Lower leg skin (tissue), 4 donors: ENCODE results near the gene KIAA1671. TPM values are rescaled to one million over a fixed set of nuclear protein-coding genes. Genes with fewer than 3 reads are reported as not detected.

Experiments
- DNase-seq, 2 donors: peaks; one replicate each; pipeline ENCODE4 v3.0.0-alpha.2; 2019; ENCODE audit warnings: low spot score in 2 of 2
- H3K4me3 ChIP-seq: fragments of 200-600 bp; sonication (generic); 2 replicates; pipeline ENCODE4 v1.5.1; 2017; ENCODE audit warnings: mild to moderate bottlenecking, low read depth; ENCODE audit not compliant: poor library complexity, severe bottlenecking
- CTCF ChIP-seq, 3 donors: fragments of 450-650 bp; IDR thresholded peaks; one replicate each; pipeline ENCODE4 v1.5.1; 2016; ENCODE audit warnings: antibody characterized with exemption in 3 of 3, mild to moderate bottlenecking in 3 of 3, moderate library complexity in 2 of 3
- POLR2A ChIP-seq, 2 donors: fragments of 450-650 bp; IDR thresholded peaks; one replicate each; pipeline ENCODE4 v1.6.1; 2016 to 2017; ENCODE audit warnings: antibody characterized with exemption in 2 of 2, mild to moderate bottlenecking in 1 of 2, moderate library complexity in 1 of 2
- WGBS, 2 donors: methylation state at CpG; one replicate each; pipeline ENCODE4 v1.1.5; 2018; 5-methylcytosine and 5-hydroxymethylcytosine counted together
- intact Hi-C: fragments of 100-400 bp; cut with DNase I; formaldehyde crosslinking; loops from one replicate; pipeline ENCODE4 v1.15.0; 2023; ENCODE audit warnings: low total_unique reads
- total RNA-seq, 4 donors: library from RNA; depleted of rRNA; stranded (reverse); fragments of >200 nt; gene quantifications; one replicate each; pipeline ENCODE4 v1.1.0, GENCODE V29; 2016

The KIAA1671 gene
- total RNA-seq, 4 donors from 2014 or later: 60.0 to 87.8 (median 85.1) TPM

GRCh38 chr22:25183949-25184619 lies 231.6 kb downstream of the KIAA1671 start:
- TF ChIP-seq POLR2A (IDR thresholded peaks at IDR 0.05) (no peak), CTCF (IDR thresholded peaks at IDR 0.05) (no peak)
- 87 to 89% methylated on average over 12 of the region's 12 CpGs for WGBS, 2 donors
- DNase-seq: no peak
- intact Hi-C loops: no loop called here
- H3K4me3 ChIP-seq: no peak overlapping the region

GRCh38 chr22:25186140-25186539 lies 233.6 kb downstream of the KIAA1671 start:
- no peak for DNase-seq
- no peak for TF ChIP-seq CTCF (IDR thresholded peaks at IDR 0.05)
- TF ChIP-seq POLR2A (IDR thresholded peaks at IDR 0.05): no peak
- H3K4me3 ChIP-seq: no peak overlapping the region
- WGBS, 2 donors: 90 to 93% methylated on average over 3 of the region's 3 CpGs
- intact Hi-C loops: no loop called here

- WGBS, 2 donors: 83 to 84% methylated on average over 6 of the region's 6 CpGs
- no peak for TF ChIP-seq POLR2A (IDR thresholded peaks at IDR 0.05)
- no peak for TF ChIP-seq CTCF (IDR thresholded peaks at IDR 0.05)
- intact Hi-C loops: no loop called here
- H3K4me3 ChIP-seq: no peak overlapping the region
- DNase-seq: no peak
These were observed 235.0 kb downstream of the KIAA1671 start for GRCh38 chr22:25187469-25187868.

GRCh38 chr22:25192406-25192805 lies 239.9 kb downstream of the KIAA1671 start:
- intact Hi-C loops: no loop called here

GRCh38 chr22:25193130-25193529 lies 240.6 kb downstream of the KIAA1671 start:
- intact Hi-C loops: no loop called here
- WGBS, 2 donors: 67 to 71% methylated on average over 4 of the region's 4 CpGs
- TF ChIP-seq CTCF (IDR thresholded peaks at IDR 0.05) (no peak), POLR2A (IDR thresholded peaks at IDR 0.05) (no peak)
- DNase-seq: no peak
- no peak overlapping the region for H3K4me3 ChIP-seq

More at GRCh38 chr22:25192406-25192805, 239.9 kb downstream of the KIAA1671 start:
- DNase-seq: no peak
- WGBS, 2 donors: 82% methylated on average over 12 of the region's 12 CpGs
- H3K4me3 ChIP-seq: no peak overlapping the region
- TF ChIP-seq POLR2A (IDR thresholded peaks at IDR 0.05) (no peak), CTCF (IDR thresholded peaks at IDR 0.05) (no peak)

- TF ChIP-seq POLR2A (IDR thresholded peaks at IDR 0.05) (no peak), CTCF (IDR thresholded peaks at IDR 0.05) (no peak)
- WGBS, 2 donors: 54 to 65% methylated on average over 3 of the region's 3 CpGs
- intact Hi-C loops: no loop called here
- no peak overlapping the region for H3K4me3 ChIP-seq
- no peak for DNase-seq
These were observed 241.0 kb downstream of the KIAA1671 start for GRCh38 chr22:25193548-25193947.
